ENCODE results near the gene TCTA.
A peak's percentile ranks its signal among the peaks of the same experiment; 100 is the strongest.

Gene TCTA

GRCh38 chr3:49410846-49411534 is 1.2 kb upstream of the TCTA start:
- DNase-seq, result no peak

- DNase-seq, result peak in 4 of 6 experiments; percentile 28 to 58 (median 51)
Measured at GRCh38 chr3:49411535-49411967, 672 bp upstream of the TCTA start.

- DNase-seq, result no peak
Measured at GRCh38 chr3:49412632-49413337, 562 bp downstream of the TCTA start.

- DNase-seq, result no peak
Measured at GRCh38 chr3:49413338-49413734, 1.1 kb downstream of the TCTA start.

- no peak for DNase-seq
Measured at GRCh38 chr3:49414753-49415152, 2.5 kb downstream of the TCTA start.

- peak; percentile 42 to 75 (median 63) for DNase-seq
Measured at GRCh38 chr3:49415931-49416601, 3.8 kb downstream of the TCTA start.

- no peak for DNase-seq
Measured at GRCh38 chr3:49416867-49417266, 4.6 kb downstream of the TCTA start.

GRCh38 chr3:49417516-49418120 is 5.4 kb downstream of the TCTA start:
- DNase-seq, result no peak

GRCh38 chr3:49421890-49422378 is 9.7 kb downstream of the TCTA start:
- DNase-seq, result no peak

- no peak for DNase-seq
Measured at GRCh38 chr3:49422379-49423248, 10.4 kb downstream of the TCTA start, which contains the start of gene AMT. Gene AMT (minus strand): TSS chr3:49422473. CDS start chr3:49422450, 23 bp downstream.

- DNase-seq, result no peak
Measured at GRCh38 chr3:49424816-49425215, 12.6 kb downstream of the TCTA start.

- no peak for DNase-seq
Measured at GRCh38 chr3:49427586-49427985, 15.4 kb downstream of the TCTA start.

GRCh38 chr3:49428752-49429080 is 16.5 kb downstream of the TCTA start:
- no peak for DNase-seq

- no peak for DNase-seq
Measured at GRCh38 chr3:49434731-49435130, 22.5 kb downstream of the TCTA start.

- DNase-seq, result no peak
Measured at GRCh38 chr3:49445391-49445790, 33.2 kb downstream of the TCTA start.

GRCh38 chr3:49453621-49454020 is 41.4 kb downstream of the TCTA start:
- DNase-seq, result no peak

GRCh38 chr3:49454458-49454857 is 42.2 kb downstream of the TCTA start:
- no peak for DNase-seq

- no peak for DNase-seq
Measured at GRCh38 chr3:49454898-49455681, 42.9 kb downstream of the TCTA start.

- no peak for DNase-seq
Measured at GRCh38 chr3:49456466-49456865, 44.2 kb downstream of the TCTA start.

GRCh38 chr3:49460188-49460890 is 48.1 kb downstream of the TCTA start:
- no peak for DNase-seq

- DNase-seq, result no peak
Measured at GRCh38 chr3:49460956-49461355, 48.7 kb downstream of the TCTA start.

All from stimulated activated naive CD4-positive, alpha-beta T cell (primary cell).